GM12878 (cell line): ENCODE data around the gene OSER1. TPM values are rescaled to one million over a fixed set of nuclear protein-coding genes. Genes with fewer than 3 reads are reported as not detected.
"Not testable (repeated sequence)": the region's sequence is repeated elsewhere in the genome, so short reads cannot be mapped to it uniquely, and the experiment has no call there.

Source experiments
- ATAC-seq: fragments of 200-7000 bp; cut with Tn5 transposase; 3 replicates; pipeline ENCODE4 v1.9.1; 2020; ENCODE audit warnings: mild to moderate bottlenecking, moderate library complexity
- BruUV-seq: library from RNA; stranded (reverse); fragments of 400-500 nt; replicated peaks from 2 replicates; lab custom pipeline; 2021; lab: Mats Ljungman, UMichigan
- CTCF ChIA-PET: fragments of 300-600 bp; sonication (Branson Sonifier 250); formaldehyde crosslinking; extraction: SDS; loops from one replicate; lab custom pipeline; 2021; ENCODE audit warnings: inconsistent platforms; lab: Yijun Ruan, JAX
- POLR2A ChIA-PET: fragments of 350-600 bp; formaldehyde crosslinking; extraction: SDS; loops from one replicate; lab custom pipeline; 2021; ENCODE audit warnings: inconsistent platforms; lab: Charles Lee
- RAD21 ChIA-PET: fragments of 300-600 bp; sonication (Branson Sonifier 250); formaldehyde crosslinking; loops from one replicate; lab custom pipeline; 2023; ENCODE audit warnings: antibody characterized with exemption; ENCODE audit not compliant: unreplicated experiment; lab: Charles Lee
- SMC1A ChIA-PET: fragments of 300-600 bp; sonication (Branson Sonifier 250); formaldehyde crosslinking; loops from one replicate; lab custom pipeline; 2023; ENCODE audit not compliant: unreplicated experiment, uncharacterized antibody; lab: Charles Lee
- DNase-seq: peaks from one replicate; pipeline ENCODE4 v3.0.0-alpha.2; 2011; ENCODE audit warnings: low read depth, low spot score
- FAIRE-seq: peaks from 3 replicates; lab custom pipeline; 2011; peaks lifted over from hg19 to GRCh38; lab: Jason Lieb, UNC
- H2AFZ ChIP-seq: 2 replicates; pipeline ENCODE4 v1.6.0; 2011; ENCODE audit warnings: low read depth, low read length, control low read depth; ENCODE audit not compliant: control insufficient read depth
- H3K27ac ChIP-seq: 2 replicates; pipeline ENCODE4 v1.5.1; 2011; ENCODE audit warnings: control low read depth; ENCODE audit not compliant: control insufficient read depth, insufficient read depth
- H3K27me3 ChIP-seq, 2 experiments: replicated peaks in 1 of 2; 2 replicates each; pipeline versions ENCODE4 v1.6.0 to v1.6.1; 2011; ENCODE audit warnings: low read length in 1 of 2; ENCODE audit not compliant: control insufficient read depth in 2 of 2, insufficient read depth in 2 of 2
- H3K36me3 ChIP-seq, 2 experiments: 2 replicates each; pipeline ENCODE4 v1.5.1; 2011; ENCODE audit warnings: low read length in 1 of 2; ENCODE audit not compliant: control insufficient read depth in 2 of 2, insufficient read depth in 2 of 2
- H3K4me1 ChIP-seq: 2 replicates; pipeline ENCODE4 v1.6.1; 2011; ENCODE audit warnings: mild to moderate bottlenecking, low read length, moderate library complexity, mixed read lengths; ENCODE audit not compliant: control insufficient read depth, insufficient read depth
- H3K4me2 ChIP-seq: 2 replicates; pipeline ENCODE4 v1.6.0; 2011; ENCODE audit warnings: control low read depth; ENCODE audit not compliant: control insufficient read depth, insufficient read depth
- H3K4me3 ChIP-seq: fragments of 200-600 bp; sonication (generic); 2 replicates; pipeline ENCODE4 v1.5.1; 2016
- H3K79me2 ChIP-seq: 2 replicates; pipeline ENCODE4 v1.6.0; 2011; ENCODE audit warnings: low read length; ENCODE audit not compliant: control insufficient read depth, insufficient read depth
- H3K9ac ChIP-seq: 2 replicates; pipeline ENCODE4 v1.8.0; 2011; ENCODE audit warnings: low read length, control low read depth, mixed read lengths; ENCODE audit not compliant: control insufficient read depth, insufficient read depth
- H3K9me3 ChIP-seq: replicated peaks from 3 replicates; pipeline ENCODE4 v1.5.1; 2011; ENCODE audit warnings: mild to moderate bottlenecking, low read length; ENCODE audit not compliant: control insufficient read depth, insufficient read depth
- H4K20me1 ChIP-seq: 2 replicates; pipeline ENCODE4 v1.6.0; 2011; ENCODE audit not compliant: control insufficient read depth, insufficient read depth
- RAD21 ChIP-seq: IDR thresholded peaks from 2 replicates; pipeline ENCODE4 v1.6.1; 2011; ENCODE audit warnings: mild to moderate bottlenecking, low read depth, low read length, moderate library complexity; ENCODE audit not compliant: insufficient read depth
- RB1 ChIP-seq: fragments of 450-650 bp; formaldehyde crosslinking; IDR thresholded peaks from 2 replicates; pipeline ENCODE4 v1.6.1; 2017; ENCODE audit warnings: mild to moderate bottlenecking, borderline replicate concordance
- SMC3 ChIP-seq: IDR thresholded peaks from 2 replicates; pipeline ENCODE4 v1.6.1; 2011; ENCODE audit warnings: low read length, improper control_type of control experiment, borderline replicate concordance
- YY1 ChIP-seq: IDR thresholded peaks from 2 replicates; pipeline ENCODE4 v1.6.1; 2011; ENCODE audit warnings: low read depth, mild to moderate bottlenecking, low read length
- WGBS: methylation state at CpG from one replicate; pipeline ENCODE4 v1.1.6; 2016; ENCODE audit warnings: low lambda C conversion rate; ENCODE audit not compliant: insufficient replicate concordance, insufficient coverage; ENCODE audit errors: missing lambda C conversion rate; 5-methylcytosine and 5-hydroxymethylcytosine counted together
- in situ Hi-C: fragments of 300-500 bp; cut with MboI; formaldehyde crosslinking; loops from 9 replicates; pipeline ENCODE4 v1.14.3; 2018; ENCODE audit warnings: mixed read lengths
- intact Hi-C: fragments of 100-400 bp; cut with micrococcal nuclease; formaldehyde crosslinking; loops from one replicate; pipeline ENCODE4 v1.14.2; 2022; ENCODE audit not compliant: unreplicated experiment
- polyA plus RNA-seq, 11 experiments: library from polyadenylated mRNA; depleted of rRNA in 4 of 11; unstranded in 6 of 11; stranded (reverse) in 5 of 11; fragments of >200 nt; fragmentation: Nextera tagmentation in 4 of 11; fragmentation: Illumina TruSeq in 1 of 11; extraction: Ambion mirVana in 4 of 11; extraction: Trizol in 1 of 11; gene quantifications; 1 replicate in 1 of 11; 2 replicates in 10 of 11; pipeline versions ENCODE4 v1.2.1 to v1.2.3, GENCODE V29; 2011 to 2016; ENCODE audit warnings: inconsistent platforms in 2 of 11, missing spikeins in 2 of 11, low read depth in 1 of 11
- total RNA-seq, 4 experiments: library from RNA; depleted of rRNA in 3 of 4; stranded (reverse); fragments of >200 nt in 3 of 4; fragmentation: Illumina TruSeq in 1 of 4; extraction: Trizol in 1 of 4; gene quantifications; 2 replicates each; pipeline versions ENCODE4 v1.2.1 to v1.2.3, GENCODE V29; 2013 to 2021
- TF ChIP-seq, protein P1 (sequence below), 3 experiments: IDR thresholded peaks in 2 of 3; conservative IDR thresholded peaks in 1 of 3; 2 replicates each; pipeline ENCODE4 v1.5.1; 2011; ENCODE audit warnings: low read depth in 3 of 3, low read length in 3 of 3, mild to moderate bottlenecking in 3 of 3, control low read depth in 2 of 3, moderate library complexity in 2 of 3, inconsistent platforms in 1 of 3, mixed read lengths in 1 of 3; ENCODE audit not compliant: control insufficient read depth in 2 of 3, insufficient read depth in 1 of 3; ENCODE audit errors: extremely low read depth in 1 of 3

OSER1 gene
- total and polyA plus RNA-seq, 10 of the 15 experiments (the other 5 are each of a cell fraction or from before 2014, with no cell fraction given) = 19.3 to 63.8 (median 28.4) TPM

GRCh38 chr20:44190197-44190852 lies 20.2 kb downstream of the OSER1 start:
- H3K36me3 ChIP-seq, H3K79me2 ChIP-seq, H3K4me1 ChIP-seq, POLR2A ChIA-PET, H3K9me3 ChIP-seq, BruUV-seq, H4K20me1 ChIP-seq, H2AFZ ChIP-seq, H3K27ac ChIP-seq, H3K4me3 ChIP-seq, H3K4me2 ChIP-seq, H3K9ac ChIP-seq: not testable (repeated sequence)
- CTCF ChIA-PET = interaction anchor here (0.7 to 6.6 kb wide), 49 partner anchors 10 to 1728 kb away, joined by 3 to 196 read pairs (median 4); partner anchors contain the start of gene FITM2
- in situ Hi-C loops (loop anchor here (5.0 kb wide), 1 partner anchor 738 kb away; no protein-coding TSS in a partner anchor), intact Hi-C loops (loop anchor here (1.0 kb wide), 1 partner anchor 74 kb away; no protein-coding TSS in a partner anchor)
- FAIRE-seq = peak; percentile 86
- DNase-seq = peak; percentile 28
- H3K27me3 ChIP-seq = peaks cover 6 to 12% of the 10 kb centered on the region in 2 experiments; a peak in 3 of 4 replicates
- RAD21 ChIA-PET = interaction anchor here (0.7 to 4.0 kb wide), 17 partner anchors 16 to 741 kb away, joined by 3 to 69 read pairs (median 4); partner anchors contain the start of gene FITM2
- SMC1A ChIA-PET = interaction anchor here (0.5 to 4.3 kb wide), 16 partner anchors 17 to 741 kb away, joined by 3 to 51 read pairs (median 4); no protein-coding TSS in a partner anchor
- WGBS = 14% methylated on average over 15 of the region's 15 CpGs
- TF ChIP-seq YY1 (peak; percentile 61), SMC3 (peak; percentile 87), RAD21 (peak; percentile 85), RB1 (peak; percentile 59; the same call in 1 of the 2 replicates)
- TF ChIP-seq, protein P1, sequence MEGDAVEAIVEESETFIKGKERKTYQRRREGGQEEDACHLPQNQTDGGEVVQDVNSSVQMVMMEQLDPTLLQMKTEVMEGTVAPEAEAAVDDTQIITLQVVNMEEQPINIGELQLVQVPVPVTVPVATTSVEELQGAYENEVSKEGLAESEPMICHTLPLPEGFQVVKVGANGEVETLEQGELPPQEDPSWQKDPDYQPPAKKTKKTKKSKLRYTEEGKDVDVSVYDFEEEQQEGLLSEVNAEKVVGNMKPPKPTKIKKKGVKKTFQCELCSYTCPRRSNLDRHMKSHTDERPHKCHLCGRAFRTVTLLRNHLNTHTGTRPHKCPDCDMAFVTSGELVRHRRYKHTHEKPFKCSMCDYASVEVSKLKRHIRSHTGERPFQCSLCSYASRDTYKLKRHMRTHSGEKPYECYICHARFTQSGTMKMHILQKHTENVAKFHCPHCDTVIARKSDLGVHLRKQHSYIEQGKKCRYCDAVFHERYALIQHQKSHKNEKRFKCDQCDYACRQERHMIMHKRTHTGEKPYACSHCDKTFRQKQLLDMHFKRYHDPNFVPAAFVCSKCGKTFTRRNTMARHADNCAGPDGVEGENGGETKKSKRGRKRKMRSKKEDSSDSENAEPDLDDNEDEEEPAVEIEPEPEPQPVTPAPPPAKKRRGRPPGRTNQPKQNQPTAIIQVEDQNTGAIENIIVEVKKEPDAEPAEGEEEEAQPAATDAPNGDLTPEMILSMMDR (IDR thresholded peaks at IDR 0.05 in 2 of 3, conservative IDR thresholded peaks at IDR 0.05 in 1 of 3; ENCODE audit: control insufficient read depth in 2 of 3, extremely low read depth in 1 of 3, insufficient read depth in 1 of 3, low read depth in 3 of 3, low read length in 3 of 3) = peak; percentile 71 to 78 (median 76)
- ATAC-seq = peak; percentile 76
